BJ (cell line): Measurements from ENCODE around the gene HSPB8. TPM values are rescaled to one million over a fixed set of nuclear protein-coding genes. Genes with fewer than 3 reads are reported as not detected.
"Not testable (repeated sequence)": the region's sequence is repeated elsewhere in the genome, so short reads cannot be mapped to it uniquely, and the experiment has no call there.

Source experiments
- CTCF ChIA-PET: fragments of 350-600 bp; formaldehyde crosslinking; extraction: SDS; loops from one replicate; lab custom pipeline; 2021; ENCODE audit warnings: antibody characterized with exemption, inconsistent platforms; lab: Yijun Ruan, JAX
- POLR2A ChIA-PET: fragments of 300-600 bp; sonication (Branson Sonifier 250); formaldehyde crosslinking; extraction: SDS; loops from one replicate; lab custom pipeline; 2021; ENCODE audit warnings: antibody characterized with exemption; lab: Charles Lee
- DNase-seq: peaks from one replicate; pipeline ENCODE4 v3.0.0-alpha.2; 2011; ENCODE audit warnings: low read depth
- H3K27me3 ChIP-seq: 2 replicates; pipeline ENCODE4 v1.6.0; 2011; ENCODE audit warnings: low read length; ENCODE audit not compliant: control insufficient read depth, insufficient read depth
- H3K36me3 ChIP-seq: 2 replicates; pipeline ENCODE4 v1.5.1; 2011; ENCODE audit warnings: low read length; ENCODE audit not compliant: control insufficient read depth, insufficient read depth
- H3K4me3 ChIP-seq: 2 replicates; pipeline ENCODE4 v1.5.1; 2011; ENCODE audit warnings: low read depth, mild to moderate bottlenecking, control low read depth, low read length
- CTCF ChIP-seq: IDR thresholded peaks from 2 replicates; pipeline ENCODE4 v1.5.1; 2011; ENCODE audit warnings: low read depth, mild to moderate bottlenecking, control low read depth, inconsistent platforms, low read length, moderate library complexity; ENCODE audit not compliant: insufficient read depth
- polyA plus RNA-seq: library from polyadenylated mRNA; depleted of rRNA; stranded (reverse); fragments of >200 nt; gene quantifications from 2 replicates; pipeline ENCODE4 v1.2.3, GENCODE V29; 2011

HSPB8 gene
- polyA plus RNA-seq, 1 experiment: 19.3 TPM

DNA sequence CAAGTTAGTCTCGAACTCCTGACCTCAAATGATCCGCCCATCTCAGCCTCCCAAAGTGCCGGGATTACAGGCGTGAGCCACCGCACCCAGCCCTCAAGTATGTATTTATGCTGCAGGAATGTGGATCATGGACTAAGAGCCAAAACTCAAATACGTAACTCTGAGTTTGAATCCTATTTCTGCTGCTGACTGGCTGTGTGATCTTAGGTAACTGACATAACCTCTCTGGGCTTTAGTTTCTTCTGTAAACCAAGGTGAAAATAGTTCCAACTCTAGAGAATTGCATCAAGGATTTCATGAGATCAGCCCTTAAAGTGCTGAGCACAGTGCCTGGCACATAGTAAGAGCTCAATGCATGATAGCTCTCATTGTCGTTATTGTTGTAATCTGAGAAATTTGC lies 37.4 kb downstream of the HSPB8 start:
- no peak for TF ChIP-seq CTCF
- CTCF ChIA-PET: no interaction called here
- no peak for DNase-seq
- Histone ChIP-seq H3K36me3 (no peaks in the 10 kb centered on the region), H3K27me3 (no peaks in the 10 kb centered on the region), H3K4me3 (no peak overlapping the region)
- POLR2A ChIA-PET: no interaction called here

- H3K4me3 ChIP-seq, H3K36me3 ChIP-seq, CTCF ChIA-PET, DNase-seq, POLR2A ChIA-PET, H3K27me3 ChIP-seq: not testable (repeated sequence)
Measured at GRCh38 chr12:119218875-119219274, 40.1 kb downstream of the HSPB8 start.

DNA sequence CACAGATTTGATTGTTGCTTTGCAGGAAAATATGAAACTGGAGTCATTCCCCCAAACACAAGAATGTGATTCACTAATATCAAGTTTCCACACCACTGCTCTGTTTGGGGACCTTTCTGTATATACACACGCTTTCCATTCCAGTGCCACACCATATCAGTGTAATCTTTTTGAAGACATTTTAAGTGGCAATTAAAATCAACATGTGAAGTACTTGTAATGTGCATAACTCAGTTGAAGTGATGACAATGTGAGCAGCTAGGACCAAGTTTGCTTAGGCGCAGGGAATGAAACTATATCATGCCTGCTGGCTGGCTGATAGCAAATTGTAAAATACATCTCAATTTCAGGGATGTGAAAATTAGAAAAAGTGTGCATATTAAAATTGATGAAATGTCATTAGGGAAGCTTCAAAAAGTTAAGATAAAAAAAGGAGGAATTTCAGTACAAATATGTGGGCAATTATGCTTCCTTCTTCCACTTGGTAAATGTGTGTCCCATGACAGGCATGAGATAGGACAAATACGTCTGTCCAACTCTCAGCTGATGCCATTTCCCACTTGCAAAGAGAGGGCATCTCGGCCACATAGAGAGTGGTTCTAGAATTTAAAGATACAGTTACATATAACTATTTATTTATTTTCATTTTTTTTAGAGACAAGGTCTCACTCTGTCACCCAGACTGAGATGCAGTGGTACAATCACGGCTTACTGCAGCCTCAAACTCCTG lies 43.7 kb downstream of the HSPB8 start:
- no peaks in the 10 kb centered on the region for H3K36me3 ChIP-seq
- no peaks in the 10 kb centered on the region for H3K27me3 ChIP-seq
- no peak for DNase-seq
- no peak overlapping the region for H3K4me3 ChIP-seq
- POLR2A ChIA-PET: no interaction called here
- TF ChIP-seq CTCF: no peak
- CTCF ChIA-PET: no interaction called here

- ChIA-PET POLR2A (no interaction called here), CTCF (no interaction called here)
- Histone ChIP-seq H3K36me3 (no peaks in the 10 kb centered on the region), H3K27me3 (no peaks in the 10 kb centered on the region), H3K4me3 (no peak overlapping the region)
- no peak for TF ChIP-seq CTCF
- DNase-seq: no peak
Measured at GRCh38 chr12:119225454-119225853, 46.7 kb downstream of the HSPB8 start.

DNA sequence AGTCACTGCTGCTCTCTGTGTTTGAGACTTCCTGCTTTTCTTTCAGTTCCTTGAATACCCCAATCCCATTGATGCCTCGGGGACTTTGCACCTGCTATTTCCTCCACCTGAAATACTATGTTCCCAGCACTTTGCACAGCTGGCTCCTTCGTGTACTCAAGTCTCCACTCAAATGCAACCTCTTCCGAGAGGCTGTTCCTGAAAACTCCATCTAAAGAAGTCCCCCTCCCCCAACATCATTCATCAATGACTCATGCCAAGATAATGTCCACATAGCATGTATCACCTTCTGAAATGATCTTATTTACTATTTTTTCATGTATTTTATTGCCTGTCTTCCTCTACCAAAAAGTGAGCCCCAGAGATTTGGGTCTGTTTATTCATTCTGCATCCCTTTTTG lies 48.6 kb downstream of the HSPB8 start:
- no peak for DNase-seq
- ChIA-PET POLR2A (no interaction called here), CTCF (no interaction called here)
- H3K27me3 ChIP-seq: no peaks in the 10 kb centered on the region
- no peaks in the 10 kb centered on the region for H3K36me3 ChIP-seq
- TF ChIP-seq CTCF: no peak
- H3K4me3 ChIP-seq: no peak overlapping the region

DNA sequence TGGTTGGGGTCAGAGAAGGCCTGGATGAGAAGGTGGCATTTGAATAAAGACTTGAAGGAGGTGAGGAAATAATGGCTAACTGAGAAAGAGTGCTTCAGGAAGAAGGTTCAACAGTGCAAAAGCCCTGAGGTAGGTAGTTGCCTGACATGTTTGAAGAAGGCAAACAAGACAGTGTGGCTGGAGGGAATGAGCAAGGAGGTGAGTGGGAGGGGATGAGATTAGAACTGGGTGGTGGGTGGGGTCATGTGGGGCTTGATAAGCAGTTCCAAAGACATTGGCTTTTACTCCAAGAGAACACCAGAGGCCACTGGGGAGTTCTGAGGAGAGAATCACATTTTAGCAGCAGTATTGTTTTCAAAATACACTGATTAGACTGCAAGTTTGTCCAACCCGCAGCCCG lies 50.5 kb downstream of the HSPB8 start:
- no peak for DNase-seq
- Histone ChIP-seq H3K36me3 (no peaks in the 10 kb centered on the region), H3K27me3 (no peaks in the 10 kb centered on the region), H3K4me3 (no peak overlapping the region)
- TF ChIP-seq CTCF: no peak
- POLR2A ChIA-PET: no interaction called here
- CTCF ChIA-PET: no interaction called here
